Measurements from ENCODE around the gene SLC33A1.
"Not testable (repeated sequence)": the region's sequence is repeated elsewhere in the genome, so short reads cannot be mapped to it uniquely, and the experiment has no call there.

The SLC33A1 gene

DNA sequence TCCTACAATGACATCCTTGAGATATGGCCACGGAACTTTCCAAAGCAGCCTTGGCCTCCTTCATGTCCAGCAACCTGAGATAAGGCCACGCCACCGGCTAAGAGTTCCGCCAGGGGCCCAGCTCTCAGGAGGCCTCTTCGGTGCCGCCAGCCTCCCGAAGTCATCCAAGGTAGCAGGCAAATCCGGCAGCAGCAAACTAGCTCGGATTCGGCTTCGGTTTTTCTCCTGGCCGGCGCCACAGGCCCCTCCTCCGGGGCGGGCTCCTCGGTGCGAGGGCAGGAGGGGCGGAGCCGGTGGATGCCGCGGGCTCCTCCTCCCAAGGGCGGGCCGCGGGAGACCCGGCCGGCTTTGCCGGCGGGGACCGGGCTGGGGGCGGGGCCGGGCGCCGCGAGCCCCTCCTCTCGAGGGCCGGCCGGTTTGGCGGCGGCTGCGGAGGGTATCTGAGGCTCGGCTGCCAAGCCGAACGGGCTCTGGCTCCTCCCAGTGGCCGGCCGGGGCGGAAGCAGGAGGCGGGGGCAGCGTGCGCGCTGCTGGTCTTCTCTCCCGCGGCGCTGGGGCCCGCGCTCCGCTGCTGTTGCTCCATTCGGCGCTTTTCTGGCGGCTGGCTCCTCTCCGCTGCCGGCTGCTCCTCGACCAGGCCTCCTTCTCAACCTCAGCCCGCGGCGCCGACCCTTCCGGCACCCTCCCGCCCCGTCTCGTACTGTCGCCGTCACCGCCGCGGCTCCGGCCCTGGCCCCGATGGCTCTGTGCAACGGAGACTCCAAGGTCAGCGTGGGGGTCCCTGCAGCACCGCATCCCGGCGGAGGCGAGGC, 16.1 kb upstream of the SLC33A1 start, which contains the start of gene GMPS:
Gene GMPS (plus strand): TSS at position 518 of the 812 bp plus-strand sequence. CDS start 221 bp downstream, at position 739.
- Histone ChIP-seq H3K36me3 (replicated peaks) (no peaks in the 10 kb centered on the region), H3K27ac (peak within 1 kb of the TSS; percentile 55), H3K27me3 (replicated peaks) (no peaks in the 10 kb centered on the region), H3K4me3 (ENCODE audit: low read depth, low read length) (peak within 1 kb of the TSS; percentile 90)
- DNase-seq = peak; percentile 84
- TF ChIP-seq, protein P1, sequence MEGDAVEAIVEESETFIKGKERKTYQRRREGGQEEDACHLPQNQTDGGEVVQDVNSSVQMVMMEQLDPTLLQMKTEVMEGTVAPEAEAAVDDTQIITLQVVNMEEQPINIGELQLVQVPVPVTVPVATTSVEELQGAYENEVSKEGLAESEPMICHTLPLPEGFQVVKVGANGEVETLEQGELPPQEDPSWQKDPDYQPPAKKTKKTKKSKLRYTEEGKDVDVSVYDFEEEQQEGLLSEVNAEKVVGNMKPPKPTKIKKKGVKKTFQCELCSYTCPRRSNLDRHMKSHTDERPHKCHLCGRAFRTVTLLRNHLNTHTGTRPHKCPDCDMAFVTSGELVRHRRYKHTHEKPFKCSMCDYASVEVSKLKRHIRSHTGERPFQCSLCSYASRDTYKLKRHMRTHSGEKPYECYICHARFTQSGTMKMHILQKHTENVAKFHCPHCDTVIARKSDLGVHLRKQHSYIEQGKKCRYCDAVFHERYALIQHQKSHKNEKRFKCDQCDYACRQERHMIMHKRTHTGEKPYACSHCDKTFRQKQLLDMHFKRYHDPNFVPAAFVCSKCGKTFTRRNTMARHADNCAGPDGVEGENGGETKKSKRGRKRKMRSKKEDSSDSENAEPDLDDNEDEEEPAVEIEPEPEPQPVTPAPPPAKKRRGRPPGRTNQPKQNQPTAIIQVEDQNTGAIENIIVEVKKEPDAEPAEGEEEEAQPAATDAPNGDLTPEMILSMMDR (IDR thresholded peaks at IDR 0.05; ENCODE audit: low read depth, low read length, missing control alignments) = peak; percentile 29
- in situ Hi-C loops (cut with HindIII; ENCODE audit: low pct_ligation_motif_present, low sequenced_read_pairs) = no loop called here

DNA sequence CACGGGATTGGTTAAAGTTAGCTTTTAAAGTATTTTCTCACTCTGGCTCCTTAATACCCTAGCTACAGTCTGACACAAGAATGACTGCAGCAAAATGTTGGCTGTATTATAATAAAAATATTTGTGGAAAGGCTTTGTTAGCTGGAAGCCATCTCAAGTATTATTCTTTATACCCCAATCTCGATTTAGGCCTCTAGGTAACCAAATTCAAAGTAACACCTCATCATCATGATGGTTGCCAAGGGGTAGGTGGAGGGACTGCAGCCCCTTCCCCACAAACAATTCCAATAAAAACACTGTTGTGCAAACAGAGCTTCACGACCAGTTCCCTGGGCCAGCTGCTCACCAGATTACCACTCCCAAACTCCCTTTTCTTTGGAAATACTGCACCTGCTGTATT, 15.5 kb upstream of the SLC33A1 start:
- Histone ChIP-seq H3K36me3 (replicated peaks) (no peaks in the 10 kb centered on the region), H3K4me3 (ENCODE audit: low read depth, low read length) (peak overlapping the region; percentile 55), H3K27ac (peak overlapping the region; percentile 39), H3K27me3 (replicated peaks) (no peaks in the 10 kb centered on the region)
- TF ChIP-seq, protein P1 (IDR thresholded peaks at IDR 0.05; ENCODE audit: low read depth, low read length, missing control alignments) = no peak
- DNase-seq = no peak
- in situ Hi-C loops (cut with HindIII; ENCODE audit: low pct_ligation_motif_present, low sequenced_read_pairs) = no loop called here

- no peak for DNase-seq
- no peak overlapping the region for H3K27ac ChIP-seq
Observed at GRCh38 chr3:155863072-155863784, 9.0 kb upstream of the SLC33A1 start.

DNA sequence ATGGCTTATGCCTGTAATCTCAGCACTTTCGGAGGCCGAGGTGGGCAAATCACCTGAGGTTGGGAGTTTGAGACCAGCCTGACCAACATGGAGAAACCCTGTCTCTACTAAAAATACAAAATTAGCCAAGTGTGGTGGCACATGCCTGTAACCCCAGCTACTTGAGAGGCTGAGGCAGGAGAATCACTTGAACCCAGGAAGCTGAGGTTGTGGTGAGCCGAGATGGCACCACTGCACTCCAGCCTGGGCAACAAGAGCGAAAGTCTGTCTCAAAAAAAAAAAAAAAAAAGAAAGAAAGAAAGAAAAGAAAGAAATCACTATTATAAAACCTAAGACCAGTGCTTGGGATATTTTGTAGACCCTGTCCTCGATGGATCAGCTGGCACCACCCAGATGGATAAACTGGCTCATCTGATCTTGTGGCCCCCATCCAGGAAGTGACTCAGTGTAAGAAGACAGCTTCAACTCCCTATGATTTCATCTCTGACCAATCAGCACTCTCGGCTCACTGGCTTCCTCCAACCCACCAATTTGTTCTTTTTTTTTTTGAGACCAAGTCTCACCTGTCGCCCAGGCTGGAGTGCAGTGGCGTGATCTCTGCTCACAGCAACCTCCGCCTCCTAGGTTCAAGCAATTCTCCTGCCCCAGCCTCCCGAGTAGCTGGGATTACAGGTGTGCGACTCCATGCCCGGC, 8.2 kb upstream of the SLC33A1 start:
- DNase-seq = peak; percentile 78
- in situ Hi-C loops (cut with HindIII; ENCODE audit: low pct_ligation_motif_present, low sequenced_read_pairs); H3K4me3 ChIP-seq (ENCODE audit: low read depth, low read length); H3K27me3 ChIP-seq (replicated peaks); H3K36me3 ChIP-seq (replicated peaks); H3K27ac ChIP-seq: not testable (repeated sequence)

More at GRCh38 chr3:155863072-155863784, 9.0 kb upstream of the SLC33A1 start:
- H3K27me3 ChIP-seq (replicated peaks) = no peaks in the 10 kb centered on the region
- H3K36me3 ChIP-seq (replicated peaks) = no peaks in the 10 kb centered on the region
- in situ Hi-C loops (cut with HindIII; ENCODE audit: low pct_ligation_motif_present, low sequenced_read_pairs) = no loop called here
- TF ChIP-seq, protein P1 (IDR thresholded peaks at IDR 0.05; ENCODE audit: low read depth, low read length, missing control alignments) = no peak
- H3K4me3 ChIP-seq (ENCODE audit: low read depth, low read length) = no peak overlapping the region

GRCh38 chr3:155861476-155862183, 7.4 kb upstream of the SLC33A1 start:
- in situ Hi-C loops (cut with HindIII; ENCODE audit: low pct_ligation_motif_present, low sequenced_read_pairs) = no loop called here
- no peak for DNase-seq
- Histone ChIP-seq H3K36me3 (replicated peaks) (no peaks in the 10 kb centered on the region), H3K4me3 (ENCODE audit: low read depth, low read length) (no peak overlapping the region), H3K27me3 (replicated peaks) (no peaks in the 10 kb centered on the region), H3K27ac (no peak overlapping the region)
- TF ChIP-seq, protein P1 (IDR thresholded peaks at IDR 0.05; ENCODE audit: low read depth, low read length, missing control alignments) = no peak

- H3K36me3 ChIP-seq (replicated peaks); H3K27me3 ChIP-seq (replicated peaks); H3K27ac ChIP-seq; in situ Hi-C loops (cut with HindIII; ENCODE audit: low pct_ligation_motif_present, low sequenced_read_pairs); H3K4me3 ChIP-seq (ENCODE audit: low read depth, low read length); DNase-seq: not testable (repeated sequence)
Observed at GRCh38 chr3:155860424-155860823, 6.2 kb upstream of the SLC33A1 start.
